Measurements from ENCODE around the gene CCDC175. TPM values are rescaled to one million over a fixed set of nuclear protein-coding genes. Genes with fewer than 3 reads are reported as not detected.

CCDC175 gene
- total and polyA plus RNA-seq, 10 of the 15 experiments (the other 5 are each of a cell fraction or from before 2014, with no cell fraction given): not detected

DNA sequence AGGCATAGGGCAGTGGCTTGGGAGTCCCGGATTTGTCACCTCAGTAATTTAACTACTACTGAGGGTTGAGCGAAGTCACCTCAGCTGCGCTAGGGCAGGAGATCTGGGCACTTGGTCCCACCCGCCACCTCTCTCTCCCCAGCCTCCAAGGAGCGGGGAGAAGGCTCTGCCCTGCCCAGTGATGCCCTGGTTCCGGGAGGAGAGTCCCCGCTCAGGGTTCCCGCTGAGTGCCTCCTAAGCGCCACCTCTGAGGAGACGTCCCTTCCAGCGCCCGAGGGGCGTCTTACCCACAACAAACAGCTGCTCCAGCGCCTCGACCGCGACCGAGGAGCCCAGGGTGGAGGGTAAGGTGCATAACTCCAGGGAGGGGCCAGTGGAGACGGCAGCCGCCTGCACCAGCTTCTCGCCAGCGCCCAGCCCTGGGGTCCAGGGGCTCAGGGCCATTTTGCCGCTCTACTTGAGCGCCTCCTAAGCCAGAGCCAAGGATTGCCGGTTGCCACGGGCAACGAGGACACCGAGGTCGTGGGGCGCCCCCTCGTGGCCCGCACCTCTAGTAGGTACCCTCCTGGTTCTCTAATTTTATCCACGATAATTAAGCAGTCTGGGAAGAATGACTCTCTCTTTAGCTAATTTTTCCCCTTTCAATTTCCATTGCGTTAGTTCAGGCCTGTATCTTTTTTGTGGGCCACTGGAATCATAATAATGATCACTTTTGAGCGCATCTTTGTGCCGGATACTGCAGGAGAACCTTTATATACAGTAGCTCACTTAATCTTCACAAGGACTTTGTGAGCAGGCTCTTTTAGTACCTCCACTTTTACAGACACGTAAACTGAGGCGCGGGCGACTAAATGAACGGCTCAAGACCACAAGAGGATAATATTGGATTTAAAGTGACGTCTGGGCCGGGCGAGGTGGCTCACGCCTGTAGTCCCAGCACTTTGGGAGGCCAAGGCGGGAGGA, at the start of gene CCDC175 (continued):
- TF ChIP-seq MEF2B (IDR thresholded peaks at IDR 0.05; ENCODE audit: partially characterized antibody, poor library complexity, severe bottlenecking) (no peak), HDAC6 (IDR thresholded peaks at IDR 0.05; ENCODE audit: unreplicated experiment) (no peak), CTCF (IDR thresholded peaks at IDR 0.05 in 2 of 3, conservative IDR thresholded peaks at IDR 0.05 in 1 of 3; ENCODE audit: control insufficient read depth in 2 of 3, extremely low read depth in 1 of 3, insufficient read depth in 1 of 3, low read depth in 3 of 3, low read length in 3 of 3) (peak; percentile 80 to 88 (median 85)), SMC3 (IDR thresholded peaks at IDR 0.05; ENCODE audit: borderline replicate concordance, low read length) (peak; percentile 62), ASH2L (IDR thresholded peaks at IDR 0.05; ENCODE audit: borderline replicate concordance, low read depth) (no peak), RAD51 (IDR thresholded peaks at IDR 0.05) (no peak), NR2F1 (conservative IDR thresholded peaks at IDR 0.05) (no peak), RAD21 (IDR thresholded peaks at IDR 0.05; ENCODE audit: insufficient read depth, low read depth, low read length) (peak; percentile 75), SIN3A (IDR thresholded peaks at IDR 0.05; ENCODE audit: low read depth, low read length) (no peak), HCFC1 (IDR thresholded peaks at IDR 0.05; ENCODE audit: low read length) (no peak), CHD1 (IDR thresholded peaks at IDR 0.05; ENCODE audit: low read depth, low read length) (no peak), ZSCAN29 (IDR thresholded peaks at IDR 0.05) (no peak), MEF2A (IDR thresholded peaks at IDR 0.05; ENCODE audit: insufficient read depth, low read depth, low read length) (no peak), EP300 (IDR thresholded peaks at IDR 0.05; ENCODE audit: borderline replicate concordance in 1 of 2, control insufficient read depth in 1 of 2, low read depth in 2 of 2, low read length in 2 of 2) (no peak), CBX3 (IDR thresholded peaks at IDR 0.05; ENCODE audit: borderline replicate concordance, low read depth) (no peak), ZNF592 (IDR thresholded peaks at IDR 0.05) (no peak)
- TF ChIP-seq, protein P1, sequence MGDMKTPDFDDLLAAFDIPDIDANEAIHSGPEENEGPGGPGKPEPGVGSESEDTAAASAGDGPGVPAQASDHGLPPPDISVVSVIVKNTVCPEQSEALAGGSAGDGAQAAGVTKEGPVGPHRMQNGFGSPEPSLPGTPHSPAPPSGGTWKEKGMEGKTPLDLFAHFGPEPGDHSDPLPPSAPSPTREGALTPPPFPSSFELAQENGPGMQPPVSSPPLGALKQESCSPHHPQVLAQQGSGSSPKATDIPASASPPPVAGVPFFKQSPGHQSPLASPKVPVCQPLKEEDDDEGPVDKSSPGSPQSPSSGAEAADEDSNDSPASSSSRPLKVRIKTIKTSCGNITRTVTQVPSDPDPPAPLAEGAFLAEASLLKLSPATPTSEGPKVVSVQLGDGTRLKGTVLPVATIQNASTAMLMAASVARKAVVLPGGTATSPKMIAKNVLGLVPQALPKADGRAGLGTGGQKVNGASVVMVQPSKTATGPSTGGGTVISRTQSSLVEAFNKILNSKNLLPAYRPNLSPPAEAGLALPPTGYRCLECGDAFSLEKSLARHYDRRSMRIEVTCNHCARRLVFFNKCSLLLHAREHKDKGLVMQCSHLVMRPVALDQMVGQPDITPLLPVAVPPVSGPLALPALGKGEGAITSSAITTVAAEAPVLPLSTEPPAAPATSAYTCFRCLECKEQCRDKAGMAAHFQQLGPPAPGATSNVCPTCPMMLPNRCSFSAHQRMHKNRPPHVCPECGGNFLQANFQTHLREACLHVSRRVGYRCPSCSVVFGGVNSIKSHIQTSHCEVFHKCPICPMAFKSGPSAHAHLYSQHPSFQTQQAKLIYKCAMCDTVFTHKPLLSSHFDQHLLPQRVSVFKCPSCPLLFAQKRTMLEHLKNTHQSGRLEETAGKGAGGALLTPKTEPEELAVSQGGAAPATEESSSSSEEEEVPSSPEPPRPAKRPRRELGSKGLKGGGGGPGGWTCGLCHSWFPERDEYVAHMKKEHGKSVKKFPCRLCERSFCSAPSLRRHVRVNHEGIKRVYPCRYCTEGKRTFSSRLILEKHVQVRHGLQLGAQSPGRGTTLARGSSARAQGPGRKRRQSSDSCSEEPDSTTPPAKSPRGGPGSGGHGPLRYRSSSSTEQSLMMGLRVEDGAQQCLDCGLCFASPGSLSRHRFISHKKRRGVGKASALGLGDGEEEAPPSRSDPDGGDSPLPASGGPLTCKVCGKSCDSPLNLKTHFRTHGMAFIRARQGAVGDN (IDR thresholded peaks at IDR 0.05): no peak

Measured in GM12878 (cell line).